Uterus (tissue), 4 donors: ENCODE results near the gene PPM1J. TPM values are rescaled to one million over a fixed set of nuclear protein-coding genes. Genes with fewer than 3 reads are reported as not detected.

Source experiments
- DNase-seq, 2 donors: peaks; one replicate each; pipeline ENCODE4 v3.0.0-alpha.2; 2019 to 2020
- H3K27ac ChIP-seq, 2 donors: fragments of 200-600 bp; sonication (generic); 1 replicate in 1 of 2; 2 replicates in 1 of 2; pipeline ENCODE4 v1.5.1; 2016 to 2018
- H3K27me3 ChIP-seq, 2 donors: fragments of 200-600 bp; sonication (generic); one replicate each; pipeline ENCODE4 v1.5.1; 2018 to 2019; ENCODE audit warnings: control low read depth in 1 of 2
- H3K36me3 ChIP-seq, 2 donors: fragments of 200-600 bp; sonication (generic); one replicate each; pipeline ENCODE4 v1.5.1; 2019; ENCODE audit warnings: control low read depth in 1 of 2
- H3K4me1 ChIP-seq, 2 donors: fragments of 200-600 bp; sonication (generic); one replicate each; pipeline ENCODE4 v1.5.1; 2018 to 2019; ENCODE audit warnings: control low read depth in 1 of 2
- H3K4me3 ChIP-seq, 2 donors: fragments of 200-600 bp; sonication (generic); 1 replicate in 1 of 2; 2 replicates in 1 of 2; pipeline ENCODE4 v1.5.1; 2018 to 2019; ENCODE audit warnings: mild to moderate bottlenecking in 1 of 2
- H3K9me3 ChIP-seq, 2 donors: fragments of 200-600 bp; sonication (generic); one replicate each; pipeline ENCODE4 v1.5.1; 2019; ENCODE audit warnings: control low read depth in 1 of 2
- CTCF ChIP-seq, 4 experiments: fragments of 200-600 bp in 2 of 4; fragments of 450-650 bp in 2 of 4; sonication (generic) in 2 of 4; IDR thresholded peaks; one replicate each; pipeline ENCODE4 v1.5.1; 2016 to 2019; ENCODE audit warnings: antibody characterized with exemption in 4 of 4, mild to moderate bottlenecking in 2 of 4, moderate library complexity in 1 of 4
- POLR2A ChIP-seq, 2 donors: fragments of 450-650 bp; IDR thresholded peaks; one replicate each; pipeline ENCODE4 v1.6.1; 2016; ENCODE audit warnings: antibody characterized with exemption in 2 of 2, mild to moderate bottlenecking in 1 of 2, moderate library complexity in 1 of 2
- intact Hi-C: fragments of 100-400 bp; cut with DNase I; formaldehyde crosslinking; loops from one replicate; pipeline ENCODE4 v1.15.1; 2023; ENCODE audit warnings: low total_unique reads
- total RNA-seq, 4 donors: library from RNA; depleted of rRNA in 3 of 4; stranded (reverse); fragments of >200 nt in 3 of 4; gene quantifications; one replicate each; pipeline versions ENCODE4 v1.1.0 to v1.2.4, GENCODE V29; 2014 to 2023
- donor health status: DM: yes; HTN: yes; CAD: no.

The PPM1J gene
- total RNA-seq, 4 donors from 2014 or later, result 0.90 to 4.2 (median 2.6) TPM; not detected in 1

- Histone ChIP-seq H3K36me3 (no peaks in the 10 kb centered on the region), H3K27me3 (no peaks in the 10 kb centered on the region), H3K4me1 (peaks cover 33 to 41% of the 10 kb centered on the region in 2 donors), H3K27ac (peak overlapping the region; percentile 97), H3K4me3 (no peak overlapping the region), H3K9me3 (no peaks in the 10 kb centered on the region)
- TF ChIP-seq CTCF (IDR thresholded peaks at IDR 0.05) (no peak), POLR2A (IDR thresholded peaks at IDR 0.05) (no peak)
- DNase-seq, result peak; percentile 23 to 47
- intact Hi-C loops, result loop anchor here (10.0 kb wide), 1 partner anchor 87 kb away; the partner anchor contains the start of genes CAPZA1 and ST7L
These were observed 13.7 kb downstream of the PPM1J start for GRCh38 chr1:112701227-112702066.

- H3K9me3 ChIP-seq, result no peaks in the 10 kb centered on the region
- peak overlapping the region; percentile 97 for H3K27ac ChIP-seq
- no peaks in the 10 kb centered on the region for H3K36me3 ChIP-seq
- H3K27me3 ChIP-seq, result no peaks in the 10 kb centered on the region
- peak; percentile 98 to 100 for DNase-seq
- H3K4me1 ChIP-seq, result peaks cover 33 to 41% of the 10 kb centered on the region in 2 donors
- H3K4me3 ChIP-seq, result no peak overlapping the region
- intact Hi-C loops, result loop anchor here (10.0 kb wide), 1 partner anchor 86 kb away; the partner anchor contains the start of genes CAPZA1 and ST7L
- TF ChIP-seq CTCF (IDR thresholded peaks at IDR 0.05) (peak in 2 of 4 experiments; percentile 22 to 26), POLR2A (IDR thresholded peaks at IDR 0.05) (peak; percentile 2 to 67)
These were observed 14.6 kb downstream of the PPM1J start for GRCh38 chr1:112700290-112701226.

- Histone ChIP-seq H3K27me3 (no peaks in the 10 kb centered on the region), H3K4me1 (peaks cover 32 to 39% of the 10 kb centered on the region in 2 donors), H3K9me3 (no peaks in the 10 kb centered on the region), H3K36me3 (no peaks in the 10 kb centered on the region), H3K27ac (peak overlapping the region; percentile 97), H3K4me3 (no peak overlapping the region)
- TF ChIP-seq CTCF (IDR thresholded peaks at IDR 0.05) (no peak), POLR2A (IDR thresholded peaks at IDR 0.05) (no peak)
- DNase-seq, result no peak
- intact Hi-C loops, result loop anchor here (10.0 kb wide), 1 partner anchor 85 kb away; the partner anchor contains the start of genes CAPZA1 and ST7L
These were observed 15.5 kb downstream of the PPM1J start for GRCh38 chr1:112699425-112700144.

GRCh38 chr1:112698366-112699310 lies 16.5 kb downstream of the PPM1J start:
- Histone ChIP-seq H3K4me1 (peaks cover 27 to 36% of the 10 kb centered on the region in 2 donors), H3K9me3 (no peaks in the 10 kb centered on the region), H3K36me3 (no peaks in the 10 kb centered on the region), H3K27ac (peak overlapping the region; percentile 97), H3K4me3 (no peak overlapping the region), H3K27me3 (no peaks in the 10 kb centered on the region)
- DNase-seq, result peak; percentile 40 to 56
- intact Hi-C loops, result no loop called here
- TF ChIP-seq POLR2A (IDR thresholded peaks at IDR 0.05), result no peak
- TF ChIP-seq CTCF (IDR thresholded peaks at IDR 0.05), result no peak
